HepG2 (cell line): Measurements from ENCODE around the gene PLET1. TPM values are rescaled to one million over a fixed set of nuclear protein-coding genes. Genes with fewer than 3 reads are reported as not detected.

Source experiments
- ARID4A ChIP-seq: sonication (generic); formaldehyde crosslinking; IDR thresholded peaks from 2 replicates; pipeline ENCODE4 v1.5.0; 2020; ENCODE audit warnings: mild to moderate bottlenecking, missing genetic modification reagents, borderline replicate concordance
- BRF2 ChIP-seq: sonication (generic); formaldehyde crosslinking; IDR thresholded peaks from 2 replicates; pipeline ENCODE4 v1.8.1; 2022; ENCODE audit warnings: mild to moderate bottlenecking, missing genetic modification reagents
- ETS1 ChIP-seq: sonication (generic); formaldehyde crosslinking; IDR thresholded peaks from 2 replicates; pipeline ENCODE4 v1.4.0; 2020; ENCODE audit warnings: missing genetic modification reagents
- FOXP4 ChIP-seq: sonication (generic); formaldehyde crosslinking; IDR thresholded peaks from 2 replicates; pipeline ENCODE4 v1.4.0; 2020; ENCODE audit warnings: missing genetic modification reagents
- GMEB1 ChIP-seq: sonication (generic); formaldehyde crosslinking; IDR thresholded peaks from 2 replicates; pipeline ENCODE4 v1.5.1; 2020; ENCODE audit warnings: missing genetic modification reagents, mild to moderate bottlenecking, borderline replicate concordance
- HES4 ChIP-seq: sonication (generic); formaldehyde crosslinking; IDR thresholded peaks from 2 replicates; pipeline ENCODE4 v1.9.0; 2021; ENCODE audit warnings: mild to moderate bottlenecking, missing genetic modification reagents, borderline replicate concordance
- HNRNPK ChIP-seq: fragments of 200-400 bp; formaldehyde crosslinking; IDR thresholded peaks from 2 replicates; pipeline ENCODE4 v1.6.1; 2018; ENCODE audit warnings: low read length, low read depth, moderate library complexity, mild to moderate bottlenecking; ENCODE audit not compliant: poor library complexity, severe bottlenecking
- JDP2 ChIP-seq: sonication (generic); formaldehyde crosslinking; IDR thresholded peaks from 2 replicates; pipeline ENCODE4 v1.8.1; 2022; ENCODE audit warnings: missing genetic modification reagents, borderline replicate concordance
- POGK ChIP-seq: sonication (generic); formaldehyde crosslinking; conservative IDR thresholded peaks from 2 replicates; pipeline ENCODE4 v1.8.0; 2022; ENCODE audit warnings: mild to moderate bottlenecking, moderate library complexity, missing genetic modification reagents
- TEAD3 ChIP-seq: optimal IDR thresholded peaks from 2 replicates; pipeline ENCODE3; 2016; ENCODE audit warnings: borderline replicate concordance
- ZNF431 ChIP-seq: sonication (generic); formaldehyde crosslinking; IDR thresholded peaks from 2 replicates; pipeline ENCODE4 v1.9.0; 2022; ENCODE audit warnings: missing genetic modification reagents, low read depth, mild to moderate bottlenecking, borderline replicate concordance
- ZNF674 ChIP-seq: sonication (generic); formaldehyde crosslinking; IDR thresholded peaks from 2 replicates; pipeline ENCODE4 v1.5.0; 2020; ENCODE audit warnings: low read depth, mild to moderate bottlenecking, missing genetic modification reagents
- polyA plus RNA-seq, 8 experiments: library from polyadenylated mRNA; depleted of rRNA in 3 of 8; stranded (reverse) in 7 of 8; unstranded in 1 of 8; fragments of >200 nt; fragmentation: Illumina TruSeq in 4 of 8; extraction: Trizol in 4 of 8; gene quantifications; 2 replicates each; pipeline versions ENCODE4 v1.2.1 to v1.2.3, GENCODE V29; 2011 to 2016; ENCODE audit warnings: low read depth in 4 of 8, missing spikeins in 1 of 8, mixed read lengths in 1 of 8; ENCODE audit not compliant: insufficient read depth in 1 of 8
- total RNA-seq, 5 experiments: library from RNA; depleted of rRNA; stranded (reverse); fragments of >200 nt; fragmentation: Illumina TruSeq; extraction: Trizol; gene quantifications; 2 replicates each; pipeline ENCODE4 v1.2.3, GENCODE V29; 2016; ENCODE audit warnings: low read depth in 1 of 5

Gene PLET1
- total and polyA plus RNA-seq, 2 of the 13 experiments (the other 11 are each of a cell fraction or from before 2014, with no cell fraction given) = not detected

GRCh38 chr11:112231952-112232351 lies 28.7 kb downstream of the PLET1 start (continued):
- TF ChIP-seq ZNF431 (CRISPR knock-in tag) = no peak
- TF ChIP-seq ARID4A (CRISPR knock-in tag) = no peak
- TF ChIP-seq POGK (CRISPR knock-in tag) = no peak
- no peak for TF ChIP-seq ZNF674 (CRISPR knock-in tag)
- TF ChIP-seq TEAD3 = peak; percentile 47
- TF ChIP-seq BRF2 (CRISPR knock-in tag) = no peak
- no peak for TF ChIP-seq GMEB1 (CRISPR knock-in tag)
- no peak for TF ChIP-seq ETS1 (CRISPR knock-in tag)
- TF ChIP-seq FOXP4 (CRISPR knock-in tag) = peak; percentile 33
- no peak for TF ChIP-seq HES4
- TF ChIP-seq JDP2 (CRISPR knock-in tag) = no peak
- peak; percentile 83 for TF ChIP-seq HNRNPK
